Measurements from ENCODE around the gene RSPH10B2.
"Not testable (repeated sequence)": the region's sequence is repeated elsewhere in the genome, so short reads cannot be mapped to it uniquely, and the experiment has no call there.

Gene RSPH10B2

DNA sequence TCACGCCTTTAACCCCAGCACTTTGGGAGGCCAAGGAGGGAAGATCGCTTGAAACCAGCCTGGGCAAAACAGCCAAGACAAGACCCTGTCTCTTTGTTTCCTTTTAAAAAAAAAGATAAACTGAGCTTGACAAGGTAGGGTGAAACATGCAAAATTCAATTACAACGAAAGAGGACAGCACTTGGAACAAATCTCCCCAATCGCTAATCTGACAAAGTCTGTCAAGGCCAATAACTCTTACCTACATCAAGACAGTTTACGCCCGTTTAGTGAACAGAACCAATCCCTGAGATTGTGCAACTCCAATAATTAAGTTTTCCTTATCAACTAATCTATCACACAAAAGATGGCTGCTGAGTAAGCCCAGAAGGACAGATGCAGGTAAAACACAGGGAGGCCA is 67.7 kb downstream of the RSPH10B2 start:
- not testable (repeated sequence) for FAIRE-seq; DNase-seq (ENCODE audit: insufficient read length)

DNA sequence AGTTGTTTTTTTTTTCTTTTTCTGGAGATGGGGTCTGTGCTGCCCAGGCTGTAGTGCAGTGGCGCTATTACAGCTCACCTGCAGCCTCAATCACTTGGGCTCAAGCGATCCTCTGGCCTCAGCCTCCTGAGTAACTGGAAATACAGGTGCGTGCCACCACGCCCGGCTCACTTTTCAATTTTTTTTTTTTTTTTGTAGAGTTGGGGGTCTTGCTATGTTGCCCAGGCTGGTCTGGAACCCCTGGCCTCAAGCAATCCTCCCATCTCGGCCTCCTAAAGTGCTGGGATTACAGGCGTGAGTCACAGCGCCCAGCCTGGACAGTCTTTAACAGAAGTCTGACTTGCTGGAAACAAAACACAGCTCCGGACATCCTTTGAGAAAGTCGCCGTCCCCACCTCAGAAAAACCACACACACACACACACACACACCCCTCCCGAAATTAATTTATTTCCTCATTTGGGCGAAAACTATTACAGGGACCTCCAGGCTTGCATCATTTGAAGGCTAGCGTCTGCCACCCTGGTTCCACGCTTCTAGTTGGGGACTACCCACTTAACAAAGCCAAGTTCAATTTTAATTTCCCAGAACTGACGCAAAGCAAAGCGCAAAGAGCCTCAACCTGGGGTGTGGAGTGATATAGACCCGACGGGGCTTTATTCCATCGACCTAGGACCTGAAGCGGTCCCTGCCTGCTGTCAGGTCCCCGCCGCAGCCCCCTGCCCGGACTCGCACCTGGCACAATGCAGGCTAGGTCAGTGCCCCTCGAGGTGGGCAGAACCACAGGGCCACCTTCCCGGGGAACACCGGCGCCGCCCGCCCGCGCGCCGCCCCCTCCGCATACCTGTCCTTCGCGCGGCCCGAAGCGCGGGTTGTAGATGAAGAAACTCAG is 71.6 kb downstream of the RSPH10B2 start:
- FAIRE-seq = peak; percentile 33
- DNase-seq (ENCODE audit: insufficient read length) = not testable (repeated sequence)

DNA sequence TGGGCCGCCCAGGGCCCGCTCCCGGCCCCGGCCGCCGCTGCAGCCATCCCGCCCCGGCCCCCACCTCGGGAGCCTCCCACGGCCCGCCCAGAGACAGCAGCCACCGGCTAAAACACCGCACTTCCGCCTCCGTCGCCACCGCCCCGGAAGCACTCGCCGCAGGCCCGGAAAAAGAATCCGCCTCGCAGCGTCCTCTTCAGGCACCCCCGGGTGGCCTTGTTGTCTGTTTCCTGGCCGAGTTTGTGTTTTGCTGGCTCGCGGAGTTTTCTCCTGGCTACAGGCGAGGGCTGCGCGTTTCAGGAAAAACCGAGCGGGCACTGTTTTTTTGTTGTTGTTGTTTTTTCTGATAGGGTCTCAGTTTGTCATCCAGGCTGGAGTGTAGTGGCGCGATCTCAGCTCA is 72.2 kb downstream of the RSPH10B2 start, which contains the start of gene CCZ1B:
TSS of gene CCZ1B (minus strand) at position 125 of the 400 bp plus-strand sequence. CDS start at position 47, 78 bp downstream.
- not testable (repeated sequence) for DNase-seq (ENCODE audit: insufficient read length)
- TF ChIP-seq POLR2A (IDR thresholded peaks at IDR 0.05; ENCODE audit: low read depth, low read length) = peak; percentile 47; the same call in 1 of the 2 replicates
- peak; percentile 78 for FAIRE-seq

DNA sequence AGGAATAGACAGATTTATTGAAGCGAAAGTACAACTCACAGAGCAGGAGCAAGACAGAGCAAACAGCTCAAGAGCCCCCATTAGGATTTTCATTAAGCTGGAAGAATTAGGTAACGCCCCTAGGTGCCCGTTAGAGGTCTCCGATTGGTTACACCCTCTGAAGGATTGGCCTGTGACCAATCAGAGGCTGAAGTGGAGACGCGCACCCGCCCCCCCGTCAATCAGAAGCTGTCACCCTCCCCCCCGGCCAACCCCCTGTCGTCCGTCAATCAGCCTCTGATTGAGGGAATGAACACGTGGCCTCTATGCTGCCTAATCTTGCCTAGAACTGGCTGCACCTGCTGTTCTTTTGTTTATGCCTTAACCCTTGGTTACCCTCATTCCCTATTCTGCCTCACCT is 73.3 kb downstream of the RSPH10B2 start:
- DNase-seq (ENCODE audit: insufficient read length); FAIRE-seq: not testable (repeated sequence)

DNA sequence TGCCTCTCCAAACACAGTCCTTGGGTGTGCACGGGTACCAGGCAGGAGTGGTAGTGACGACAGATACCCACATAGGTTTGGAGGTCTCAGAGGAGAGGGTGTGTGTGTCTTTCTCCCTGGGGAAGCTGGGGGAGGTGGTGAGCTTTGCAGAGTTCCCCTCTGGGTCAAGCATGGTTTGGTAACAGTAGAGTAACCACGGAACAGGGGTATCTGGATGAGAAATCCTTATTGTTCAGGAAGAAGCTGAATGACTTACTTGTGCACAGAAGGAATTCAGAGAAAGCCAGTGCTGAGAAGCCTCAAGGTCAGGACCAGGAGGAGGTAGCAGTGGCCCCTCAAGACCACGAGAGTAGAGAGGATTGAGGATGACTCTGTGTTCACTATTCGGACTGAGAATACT is 75.7 kb downstream of the RSPH10B2 start:
- DNase-seq (ENCODE audit: insufficient read length) = not testable (repeated sequence)

DNA sequence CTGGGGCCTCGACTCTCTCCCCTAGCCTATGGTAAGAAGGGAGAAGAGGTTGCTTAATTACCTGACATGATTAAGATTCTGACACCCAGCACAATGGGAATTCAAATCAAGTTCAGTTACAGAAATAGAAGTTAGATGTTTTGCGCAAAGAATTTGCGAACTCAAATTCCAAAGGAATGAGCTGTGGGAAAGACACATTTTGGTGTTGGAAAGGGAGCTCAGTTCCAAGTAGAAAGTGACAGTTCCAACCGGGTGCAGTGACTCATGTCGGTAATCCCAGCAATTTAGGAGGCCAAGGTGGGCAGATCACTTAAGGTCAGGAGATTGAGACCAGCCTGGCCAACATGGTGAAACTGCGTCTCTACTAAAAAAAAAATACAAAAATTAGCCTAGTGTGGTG is 76.1 kb downstream of the RSPH10B2 start:
- not testable (repeated sequence) for FAIRE-seq; DNase-seq (ENCODE audit: insufficient read length)

More for the DNA sequence above, 75.7 kb downstream of the RSPH10B2 start:
- FAIRE-seq = not testable (repeated sequence)

DNA sequence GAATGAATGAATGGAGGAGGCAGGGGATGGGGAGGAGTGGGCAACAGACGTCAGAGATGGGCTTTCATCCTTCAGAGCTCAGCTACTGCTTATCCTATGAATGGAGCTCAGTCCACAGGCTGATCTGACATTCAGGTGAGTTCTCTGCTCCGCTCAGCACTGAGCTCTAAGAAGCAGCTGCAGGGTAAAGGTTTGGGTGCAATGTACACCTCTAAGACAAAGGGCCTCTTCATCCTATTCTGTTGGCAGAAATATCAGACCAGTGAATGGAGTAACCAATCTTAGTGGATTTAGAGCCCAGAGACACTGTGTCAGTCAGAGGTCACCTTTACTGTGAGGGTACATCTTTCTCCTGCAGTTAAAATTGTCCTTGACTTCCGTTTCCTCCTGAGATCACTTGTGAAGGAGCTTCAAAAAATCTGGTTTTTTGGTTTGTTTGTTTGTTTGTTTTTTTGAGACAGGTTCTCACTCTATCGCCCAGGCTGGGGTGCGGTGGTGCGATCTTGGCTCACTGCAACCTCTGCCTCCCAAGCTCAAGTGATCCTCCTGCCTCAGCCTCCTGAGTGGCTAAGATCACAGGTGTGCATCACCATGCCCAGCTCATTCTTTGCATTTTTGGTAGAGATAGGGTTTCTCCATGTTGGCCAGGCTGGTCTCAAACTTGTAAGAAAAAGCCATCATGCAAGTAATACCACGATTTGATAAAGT is 77.3 kb downstream of the RSPH10B2 start:
- TF ChIP-seq POLR2AphosphoS5 (IDR thresholded peaks at IDR 0.05; ENCODE audit: low read depth, low read length) = no peak
- TF ChIP-seq POLR2A (IDR thresholded peaks at IDR 0.05; ENCODE audit: low read depth, low read length) = no peak
- no peak for TF ChIP-seq TAF1 (IDR thresholded peaks at IDR 0.05; ENCODE audit: borderline replicate concordance, low read depth, low read length)
- FAIRE-seq = no peak
- DNase-seq (ENCODE audit: insufficient read length) = no peak

DNA sequence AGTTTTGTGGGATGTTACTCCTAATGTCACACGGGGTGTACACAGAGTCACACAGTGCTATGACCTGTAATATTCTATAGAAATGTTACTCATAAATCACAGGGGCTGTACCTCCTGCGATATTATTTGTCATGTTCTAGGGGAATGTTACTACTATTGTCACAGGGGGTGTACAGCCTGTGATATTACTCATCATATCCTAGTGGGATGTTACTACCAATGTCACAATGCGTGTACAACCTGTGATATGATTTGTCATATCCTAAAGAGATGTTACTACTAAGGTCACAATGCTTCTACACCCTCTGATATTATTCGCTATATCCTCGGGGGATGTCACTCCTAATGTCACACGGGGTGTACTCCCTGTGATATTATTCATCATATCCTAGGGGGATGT is 79.7 kb downstream of the RSPH10B2 start:
- no peak for FAIRE-seq
- DNase-seq (ENCODE audit: insufficient read length) = no peak
- TF ChIP-seq POLR2A (IDR thresholded peaks at IDR 0.05; ENCODE audit: low read depth, low read length) = no peak
- no peak for TF ChIP-seq POLR2AphosphoS5 (IDR thresholded peaks at IDR 0.05; ENCODE audit: low read depth, low read length)
- TF ChIP-seq TAF1 (IDR thresholded peaks at IDR 0.05; ENCODE audit: borderline replicate concordance, low read depth, low read length) = no peak

DNA sequence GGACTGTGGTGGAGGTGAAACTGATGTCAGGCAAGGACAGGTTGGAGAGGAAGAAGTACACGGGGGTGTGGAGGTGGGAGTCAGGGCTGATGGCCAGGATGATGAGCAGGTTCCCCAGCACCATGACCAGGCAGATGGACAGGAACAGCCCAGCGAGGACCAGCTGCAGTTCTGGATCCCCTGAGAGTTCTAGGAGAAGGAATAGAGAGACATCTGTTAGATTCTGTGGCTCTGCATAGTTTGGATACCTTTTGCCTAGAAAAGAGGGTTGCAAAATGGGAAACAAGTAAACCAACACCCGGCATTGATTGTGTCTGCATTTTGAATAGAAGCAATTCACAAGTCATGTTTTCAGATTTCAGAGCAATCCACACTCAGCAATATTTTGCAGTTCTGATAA is 81.6 kb downstream of the RSPH10B2 start:
- not testable (repeated sequence) for FAIRE-seq; DNase-seq (ENCODE audit: insufficient read length)

DNA sequence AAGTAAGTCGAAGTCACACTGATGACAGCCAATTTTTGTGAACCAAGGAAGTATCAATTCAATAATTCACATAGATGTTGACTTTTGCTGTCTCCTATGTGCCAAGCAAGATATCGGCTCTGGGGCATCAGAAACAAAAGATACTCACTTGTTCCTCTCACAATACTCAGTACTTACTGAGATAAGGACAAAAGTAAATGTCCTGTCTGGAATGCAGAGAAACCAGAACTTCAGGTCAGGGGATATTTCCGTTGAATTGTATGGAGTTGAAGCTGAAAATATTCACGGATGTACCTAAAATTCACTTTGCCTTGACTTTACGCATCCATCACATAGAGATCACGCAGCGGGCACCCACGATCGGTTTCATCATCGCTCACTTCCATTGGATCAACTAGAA is 83.2 kb downstream of the RSPH10B2 start:
- FAIRE-seq; DNase-seq (ENCODE audit: insufficient read length): not testable (repeated sequence)

DNA sequence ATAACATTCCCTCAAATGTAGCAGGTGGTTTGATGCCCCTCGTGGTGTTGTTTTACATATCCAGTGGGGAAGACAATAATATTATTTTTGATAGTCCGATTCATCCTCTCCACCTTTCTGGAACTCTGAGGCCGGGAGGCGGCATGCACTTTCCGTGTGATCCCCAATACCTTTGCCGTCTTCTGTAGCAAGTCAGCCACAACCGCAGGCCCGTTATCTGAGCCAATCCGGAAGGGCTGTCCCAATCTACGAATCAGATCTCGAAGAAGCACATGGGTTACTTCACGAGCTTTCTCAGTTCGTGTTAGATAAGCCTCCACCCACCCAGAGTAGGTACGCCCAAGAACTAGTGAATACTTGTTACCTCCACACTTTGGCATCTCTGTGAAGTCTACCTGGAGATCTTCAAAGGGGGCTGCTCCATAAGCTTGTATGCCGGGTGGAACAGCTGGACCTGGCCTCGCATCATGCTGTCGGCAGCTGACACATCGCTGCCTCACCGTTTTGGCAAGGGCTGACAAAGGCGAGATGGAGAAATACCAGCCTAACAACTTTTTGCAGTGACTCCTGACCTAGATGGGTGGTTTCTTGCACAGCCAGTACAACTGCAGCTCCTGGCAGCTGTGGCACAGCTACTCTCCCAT is 88.5 kb downstream of the RSPH10B2 start:
- DNase-seq (ENCODE audit: insufficient read length); FAIRE-seq: not testable (repeated sequence)

DNA sequence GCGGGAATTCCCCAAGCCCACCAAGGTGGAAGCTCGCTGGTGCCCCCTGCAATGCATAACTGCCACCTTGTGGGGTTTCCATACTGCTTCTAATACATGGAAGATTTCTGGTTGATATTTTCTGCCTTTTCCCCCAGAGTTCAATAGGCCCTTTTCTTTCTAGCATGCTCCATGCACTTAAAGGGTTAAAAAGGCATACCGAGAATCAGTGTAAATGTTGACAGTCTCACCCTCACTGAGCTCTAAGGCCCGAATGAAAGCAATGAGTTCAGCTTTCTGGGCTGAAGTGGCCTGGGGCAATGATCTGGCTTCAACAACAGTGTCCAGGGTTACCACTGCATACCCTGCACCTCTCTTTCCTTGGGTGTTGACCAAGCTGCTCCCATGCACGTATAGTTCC is 89.2 kb downstream of the RSPH10B2 start:
- not testable (repeated sequence) for DNase-seq (ENCODE audit: insufficient read length); FAIRE-seq

DNA sequence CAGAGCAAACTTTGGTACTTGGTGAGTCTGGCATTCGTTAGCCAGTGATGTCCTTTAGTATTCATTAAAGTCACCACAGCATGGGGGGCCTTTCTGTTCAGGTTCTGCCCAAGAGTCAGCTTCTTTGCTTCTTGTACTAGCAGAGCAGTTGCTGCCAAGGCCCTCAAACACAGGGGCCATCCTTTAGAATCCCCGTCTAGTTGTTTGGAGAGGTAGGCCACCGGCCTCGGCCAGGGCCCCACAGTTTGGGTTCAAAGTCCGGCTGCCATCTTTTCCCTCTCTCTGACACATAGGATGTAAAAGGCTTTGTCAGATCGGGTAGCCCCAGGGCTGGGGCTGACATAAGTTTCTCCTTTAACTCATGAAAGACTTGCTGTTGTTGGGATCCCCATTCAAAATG is 89.8 kb downstream of the RSPH10B2 start:
- not testable (repeated sequence) for DNase-seq (ENCODE audit: insufficient read length); FAIRE-seq

DNA sequence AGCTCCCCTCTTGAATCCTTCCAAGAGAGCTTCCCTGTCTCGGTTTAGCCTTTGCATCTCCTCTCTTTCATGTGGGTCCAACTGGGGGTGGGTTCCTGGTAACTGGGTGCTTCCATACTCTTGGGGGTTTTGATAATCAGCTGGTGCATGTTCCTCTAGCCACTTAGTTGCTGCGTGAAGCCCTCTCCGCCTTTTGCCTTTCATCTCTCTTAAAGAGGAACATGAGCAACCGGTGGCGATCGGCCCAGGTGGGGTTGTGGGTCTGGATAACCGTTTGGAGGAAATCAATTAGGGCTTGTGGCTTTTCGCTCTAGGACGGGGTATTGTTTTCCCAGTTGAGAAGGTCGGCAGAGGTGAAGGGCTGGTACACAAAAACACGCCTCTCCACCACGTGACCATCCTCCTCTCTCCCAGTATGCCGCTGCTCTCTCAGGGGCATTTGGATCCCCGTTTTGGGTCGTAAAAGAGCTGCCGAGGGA is 92.1 kb downstream of the RSPH10B2 start:
- DNase-seq (ENCODE audit: insufficient read length); FAIRE-seq: not testable (repeated sequence)

DNA sequence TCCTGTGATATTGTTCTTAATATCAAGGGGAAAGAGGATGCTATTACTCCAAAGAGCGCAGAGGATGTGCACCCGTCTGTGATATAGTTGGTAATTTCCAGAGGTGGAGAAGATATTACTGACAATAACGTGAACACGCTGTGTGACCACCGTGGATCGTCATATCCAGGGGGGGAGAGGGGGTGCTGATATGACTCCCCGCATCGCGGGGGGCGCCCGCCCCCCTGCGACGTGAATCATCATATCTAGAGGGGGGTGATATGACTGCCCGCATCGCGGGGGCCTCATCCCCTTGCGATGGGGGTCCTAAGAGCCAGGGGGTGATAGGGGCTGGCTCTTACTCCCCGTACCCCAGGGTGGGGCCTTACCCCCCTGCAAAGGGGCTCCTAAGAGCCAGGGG is 93.8 kb downstream of the RSPH10B2 start:
- FAIRE-seq; DNase-seq (ENCODE audit: insufficient read length): not testable (repeated sequence)

Data from GM12892 (cell line).